CD14-positive monocyte (primary cell): ENCODE measurements around the gene NHLRC3. TPM values are rescaled to one million over a fixed set of nuclear protein-coding genes. Genes with fewer than 3 reads are reported as not detected.

Experiments
- DNase-seq, 3 donors: peaks; one replicate each; pipeline ENCODE4 v3.0.0-alpha.2; 2011 to 2022
- H2AFZ ChIP-seq: 2 replicates; pipeline ENCODE4 v1.6.0; 2012; ENCODE audit warnings: mild to moderate bottlenecking, low read depth, low read length, inconsistent platforms; ENCODE audit not compliant: insufficient read depth, poor library complexity, severe bottlenecking
- H3K27ac ChIP-seq, 2 donors: 1 replicate in 1 of 2; 2 replicates in 1 of 2; pipeline ENCODE4 v1.5.1; 2012 to 2013; ENCODE audit warnings: low read length in 2 of 2, control low read depth in 1 of 2, inconsistent platforms in 1 of 2, low read depth in 1 of 2, mild to moderate bottlenecking in 1 of 2
- H3K27me3 ChIP-seq, 2 donors: one replicate each; pipeline versions ENCODE4 v1.6.0 to v1.6.1; 2011 to 2013; ENCODE audit warnings: low read length in 2 of 2; ENCODE audit not compliant: control insufficient read depth in 2 of 2, insufficient read depth in 2 of 2
- H3K36me3 ChIP-seq, 2 donors: replicated peaks in 1 of 2; 1 replicate in 1 of 2; 2 replicates in 1 of 2; pipeline versions ENCODE4 v1.5.1 to v1.6.1; 2012 to 2013; ENCODE audit warnings: low read length in 2 of 2, control low read depth in 1 of 2, inconsistent platforms in 1 of 2, mild to moderate bottlenecking in 1 of 2; ENCODE audit not compliant: insufficient read depth in 2 of 2, control insufficient read depth in 1 of 2
- H3K4me1 ChIP-seq, 2 donors: 1 replicate in 1 of 2; 2 replicates in 1 of 2; pipeline versions ENCODE4 v1.5.1 to v1.6.1; 2012 to 2013; ENCODE audit warnings: low read length in 2 of 2, control low read depth in 1 of 2, inconsistent platforms in 1 of 2, mild to moderate bottlenecking in 1 of 2, moderate library complexity in 1 of 2; ENCODE audit not compliant: insufficient read depth in 2 of 2, control insufficient read depth in 1 of 2
- H3K4me2 ChIP-seq: replicated peaks from 2 replicates; pipeline ENCODE3; 2012; ENCODE audit warnings: low read length, moderate library complexity, mild to moderate bottlenecking; ENCODE audit not compliant: poor library complexity, severe bottlenecking; ENCODE audit errors: extremely low read depth
- H3K4me3 ChIP-seq, 3 experiments: fragments of 200-600 bp in 1 of 3; sonication (generic) in 1 of 3; replicated peaks in 1 of 3; 1 replicate in 2 of 3; 2 replicates in 1 of 3; pipeline ENCODE4 v1.5.1; 2011 to 2013; ENCODE audit warnings: low read length in 3 of 3, mild to moderate bottlenecking in 3 of 3, control low read depth in 2 of 3, low read depth in 2 of 3, inconsistent platforms in 1 of 3, moderate library complexity in 1 of 3
- H3K79me2 ChIP-seq: 2 replicates; pipeline ENCODE4 v1.6.0; 2012; ENCODE audit warnings: mild to moderate bottlenecking, control low read depth, inconsistent platforms, low read length, moderate library complexity; ENCODE audit not compliant: insufficient read depth
- H3K9ac ChIP-seq: 2 replicates; pipeline ENCODE4 v1.6.0; 2017; ENCODE audit warnings: low read length, mild to moderate bottlenecking; ENCODE audit not compliant: insufficient read depth, poor library complexity, severe bottlenecking
- H3K9me3 ChIP-seq, 2 donors: replicated peaks in 1 of 2; 1 replicate in 1 of 2; 2 replicates in 1 of 2; pipeline versions ENCODE4 v1.5.1 to v1.6.1; 2012 to 2013; ENCODE audit warnings: low read length in 2 of 2, control low read depth in 1 of 2; ENCODE audit not compliant: control insufficient read depth in 1 of 2, insufficient read depth in 1 of 2
- H4K20me1 ChIP-seq: 2 replicates; pipeline ENCODE4 v1.6.0; 2012; ENCODE audit warnings: mild to moderate bottlenecking, low read length, control low read depth, moderate library complexity; ENCODE audit not compliant: insufficient read depth
- H3K27ac Mint-ChIP-seq, 7 donors: one replicate each; pipeline ENCODE4 v1.8.0; 2020; ENCODE audit warnings: mild to moderate bottlenecking in 7 of 7, mixed read lengths in 7 of 7, moderate library complexity in 6 of 7, inconsistent platforms in 2 of 7
- H3K27me3 Mint-ChIP-seq, 3 donors: one replicate each; pipeline ENCODE4 v1.8.0; 2021 to 2022; ENCODE audit warnings: low read depth in 3 of 3, mild to moderate bottlenecking in 3 of 3, mixed read lengths in 3 of 3, moderate library complexity in 3 of 3, inconsistent platforms in 1 of 3
- H3K36me3 Mint-ChIP-seq, 2 donors: one replicate each; pipeline ENCODE4 v1.8.0; 2020; ENCODE audit warnings: mixed read lengths in 2 of 2, inconsistent platforms in 1 of 2, mild to moderate bottlenecking in 1 of 2
- H3K4me1 Mint-ChIP-seq: one replicate; pipeline ENCODE4 v1.8.0; 2020; ENCODE audit warnings: mild to moderate bottlenecking, mixed read lengths
- H3K4me3 Mint-ChIP-seq, 2 donors: one replicate each; pipeline ENCODE4 v1.8.0; 2020; ENCODE audit warnings: mild to moderate bottlenecking in 2 of 2, mixed read lengths in 2 of 2, moderate library complexity in 1 of 2
- H3K9me3 Mint-ChIP-seq, 7 donors: one replicate each; pipeline ENCODE4 v1.8.0; 2020 to 2022; ENCODE audit warnings: mixed read lengths in 7 of 7, mild to moderate bottlenecking in 6 of 7, moderate library complexity in 6 of 7, inconsistent platforms in 2 of 7
- WGBS: methylation state at CpG from one replicate; pipeline ENCODE4 v1.1.5; 2013; ENCODE audit warnings: missing lambda C conversion rate; ENCODE audit not compliant: insufficient coverage; 5-methylcytosine and 5-hydroxymethylcytosine counted together
- intact Hi-C, 2 donors: fragments of 100-400 bp; cut with micrococcal nuclease; formaldehyde crosslinking; loops; one replicate each; pipeline versions ENCODE4 v1.15.0 to v1.15.1; 2023
- polyA minus RNA-seq: library from RNA; depleted of rRNA, polyadenylated mRNA; stranded (reverse); fragments of >200 nt; gene quantifications from 2 replicates; pipeline ENCODE4 v1.2.3, GENCODE V29; 2012
- polyA plus RNA-seq, 3 donors: library from polyadenylated mRNA; depleted of rRNA in 1 of 3; unstranded in 2 of 3; stranded (reverse) in 1 of 3; fragments of 300-500 nt in 2 of 3; fragments of >200 nt in 1 of 3; fragmentation: Illumina TruSeq in 2 of 3; gene quantifications; 1 replicate in 2 of 3; 2 replicates in 1 of 3; pipeline ENCODE4 v1.2.3, GENCODE V29; 2012 to 2021
- total RNA-seq, 12 experiments: library from RNA in 1 of 12; stranded (reverse) in 1 of 12; fragments of 120-200 nt in 1 of 12; gene quantifications; one replicate each; pipeline ENCODE4 v1.2.4 and lab custom pipeline; 2013 to 2026; ENCODE audit warnings: mixed read lengths in 6 of 12, inconsistent platforms in 1 of 12
- TF ChIP-seq, protein P1 (sequence below): fragments of 200-600 bp; IDR thresholded peaks from one replicate; pipeline ENCODE4 v1.8.0; 2022; ENCODE audit warnings: antibody characterized with exemption, mild to moderate bottlenecking

The NHLRC3 gene, protein sequence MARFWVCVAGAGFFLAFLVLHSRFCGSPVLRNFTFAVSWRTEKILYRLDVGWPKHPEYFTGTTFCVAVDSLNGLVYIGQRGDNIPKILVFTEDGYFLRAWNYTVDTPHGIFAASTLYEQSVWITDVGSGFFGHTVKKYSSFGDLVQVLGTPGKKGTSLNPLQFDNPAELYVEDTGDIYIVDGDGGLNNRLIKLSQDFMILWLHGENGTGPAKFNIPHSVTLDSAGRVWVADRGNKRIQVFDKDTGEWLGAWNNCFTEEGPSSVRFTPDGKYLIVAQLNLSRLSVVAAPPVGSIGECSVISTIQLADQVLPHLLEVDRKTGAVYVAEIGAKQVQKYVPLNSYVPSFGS
- total RNA-seq (2013), result 35.2 TPM
- polyA plus RNA-seq (10 to 100 TPM; 12.8 to 17.7 (median 13.0) TPM), polyA minus RNA-seq (9.4 and 12.2 TPM in 2 replicates), total RNA-seq (lab: John Stamatoyannopoulos, UW) (1.3 to 47.4 (median 33.1) reads per million in 11 experiments)

DNA sequence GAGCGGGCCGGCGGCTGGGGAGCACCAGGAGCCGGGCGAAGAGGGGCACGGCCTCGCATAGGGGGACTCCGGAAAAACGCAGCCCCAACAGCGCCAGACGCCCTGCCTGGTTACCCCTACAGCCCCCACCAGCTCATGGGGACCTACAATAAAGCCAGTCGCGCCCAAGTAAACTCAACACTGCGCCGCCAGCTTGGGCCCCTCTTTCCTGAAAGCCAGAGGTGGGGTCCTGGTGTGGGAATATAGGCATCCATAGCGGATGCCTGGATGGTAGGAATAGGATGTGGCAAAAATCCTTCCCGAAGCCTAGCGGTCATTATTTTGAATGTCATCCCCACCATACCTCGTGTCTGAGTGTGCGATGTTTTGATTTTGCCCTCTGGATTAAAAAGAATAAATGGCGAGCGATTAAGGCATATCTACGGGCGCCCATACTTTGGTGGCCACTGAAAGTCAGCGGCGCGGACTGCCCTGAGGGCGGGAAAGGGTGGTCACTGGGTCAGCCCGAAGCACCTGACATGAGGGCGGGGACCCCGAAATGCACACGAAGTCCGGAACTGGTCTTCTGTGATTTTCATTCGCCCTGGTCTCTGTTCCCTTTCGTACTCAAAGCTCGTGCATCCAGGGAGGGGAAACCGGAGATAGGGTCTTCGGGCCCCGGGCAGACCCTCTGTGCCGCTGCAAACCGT, at the start of gene NHLRC3, which contains the start of gene PROSER1:
NHLRC3 (plus strand) TSS at position 577 of the 689 bp plus-strand sequence. CDS start 184 bp downstream, outside the sequence.
PROSER1 (minus strand) TSS at position 210 of the 689 bp plus-strand sequence. CDS start 847 bp downstream, outside the sequence.
- DNase-seq, result peak; percentile 74 to 81 (median 74)
- peaks cover 88% of the 10 kb centered on the region for H3K79me2 ChIP-seq
- Mint-ChIP-seq H3K4me3 (peak within 1 kb of the TSS; percentile 93 to 99), H3K27me3 (peaks cover 0 to 3% (median 0%) of the 10 kb centered on the region in 3 donors), H3K27ac (peak within 1 kb of the TSS; percentile 96 to 99 (median 97)), H3K4me1 (peaks cover 58% of the 10 kb centered on the region), H3K36me3 (peaks cover 11% of the 10 kb centered on the region in 2 donors), H3K9me3 (no peaks in the 10 kb centered on the region)
- intact Hi-C loops, result no loop called here
- no peaks in the 10 kb centered on the region for H3K9me3 ChIP-seq
- H3K27me3 ChIP-seq, result no peaks in the 10 kb centered on the region
- H4K20me1 ChIP-seq, result peaks cover 41% of the 10 kb centered on the region
- peak within 1 kb of the TSS; percentile 81 for H3K4me2 ChIP-seq
- TF ChIP-seq, protein P1, sequence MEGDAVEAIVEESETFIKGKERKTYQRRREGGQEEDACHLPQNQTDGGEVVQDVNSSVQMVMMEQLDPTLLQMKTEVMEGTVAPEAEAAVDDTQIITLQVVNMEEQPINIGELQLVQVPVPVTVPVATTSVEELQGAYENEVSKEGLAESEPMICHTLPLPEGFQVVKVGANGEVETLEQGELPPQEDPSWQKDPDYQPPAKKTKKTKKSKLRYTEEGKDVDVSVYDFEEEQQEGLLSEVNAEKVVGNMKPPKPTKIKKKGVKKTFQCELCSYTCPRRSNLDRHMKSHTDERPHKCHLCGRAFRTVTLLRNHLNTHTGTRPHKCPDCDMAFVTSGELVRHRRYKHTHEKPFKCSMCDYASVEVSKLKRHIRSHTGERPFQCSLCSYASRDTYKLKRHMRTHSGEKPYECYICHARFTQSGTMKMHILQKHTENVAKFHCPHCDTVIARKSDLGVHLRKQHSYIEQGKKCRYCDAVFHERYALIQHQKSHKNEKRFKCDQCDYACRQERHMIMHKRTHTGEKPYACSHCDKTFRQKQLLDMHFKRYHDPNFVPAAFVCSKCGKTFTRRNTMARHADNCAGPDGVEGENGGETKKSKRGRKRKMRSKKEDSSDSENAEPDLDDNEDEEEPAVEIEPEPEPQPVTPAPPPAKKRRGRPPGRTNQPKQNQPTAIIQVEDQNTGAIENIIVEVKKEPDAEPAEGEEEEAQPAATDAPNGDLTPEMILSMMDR, result no peak
- peak within 1 kb of the TSS; percentile 79 for H3K9ac ChIP-seq
- WGBS, result 0% methylated on average over 34 of the region's 41 CpGs
- peak within 1 kb of the TSS; percentile 83 for H2AFZ ChIP-seq
- peaks cover 2 to 9% of the 10 kb centered on the region in 2 donors for H3K36me3 ChIP-seq
- H3K4me1 ChIP-seq, result peaks cover 49 to 60% of the 10 kb centered on the region in 2 donors
- H3K27ac ChIP-seq, result peak within 1 kb of the TSS; percentile 91 to 98
- H3K4me3 ChIP-seq, result peak within 1 kb of the TSS; percentile 84 to 97 (median 94)

DNA sequence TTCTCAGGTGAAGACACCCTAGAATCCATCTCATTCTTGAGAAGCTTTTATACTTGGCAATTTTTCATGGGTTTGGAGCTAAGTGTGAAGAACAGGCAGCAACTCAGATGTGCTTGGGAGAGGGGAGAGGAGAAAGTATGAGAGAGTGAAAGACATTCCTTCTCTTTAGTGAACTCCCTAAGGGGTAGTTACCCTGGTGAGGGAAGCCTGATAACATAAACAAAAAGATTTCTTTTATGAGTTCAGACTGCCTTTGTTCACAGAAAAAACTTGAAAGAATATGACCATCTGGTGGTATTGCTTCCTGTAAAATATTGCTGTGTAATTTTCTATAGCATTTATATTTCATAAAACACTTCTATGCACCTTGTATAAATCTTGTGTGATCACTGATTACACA, 47.6 kb upstream of the NHLRC3 start, which contains the start of gene STOML3:
STOML3 (minus strand) TSS at position 139 of the 400 bp plus-strand sequence; CDS start at position 29, 110 bp downstream.
- Histone ChIP-seq H3K36me3 (no peaks in the 10 kb centered on the region), H3K4me3 (no peak within 1 kb of the TSS), H3K27me3 (no peaks in the 10 kb centered on the region), H3K9ac (no peak within 1 kb of the TSS), H3K9me3 (no peaks in the 10 kb centered on the region), H3K4me1 (no peaks in the 10 kb centered on the region), H2AFZ (no peak within 1 kb of the TSS), H3K27ac (no peak within 1 kb of the TSS), H3K79me2 (no peaks in the 10 kb centered on the region), H3K4me2 (no peak within 1 kb of the TSS), H4K20me1 (no peaks in the 10 kb centered on the region)
- peaks cover 0 to 4% (median 0%) of the 10 kb centered on the region in 7 donors for H3K9me3 Mint-ChIP-seq
- TF ChIP-seq, protein P1, result no peak
- H3K4me3 Mint-ChIP-seq, result no peak within 1 kb of the TSS
- peaks cover 0 to 1% (median 0%) of the 10 kb centered on the region in 3 donors for H3K27me3 Mint-ChIP-seq
- H3K27ac Mint-ChIP-seq, result no peak within 1 kb of the TSS
- no peaks in the 10 kb centered on the region for H3K4me1 Mint-ChIP-seq
- no peak for DNase-seq
- intact Hi-C loops, result no loop called here
- no peaks in the 10 kb centered on the region for H3K36me3 Mint-ChIP-seq
